GM11168 (cell line): ENCODE data around the gene CMBL.
"Not testable (repeated sequence)": the region's sequence is repeated elsewhere in the genome, so short reads cannot be mapped to it uniquely, and the experiment has no call there.

Experiments
- in situ Hi-C: fragments of 300-500 bp; cut with MboI; formaldehyde crosslinking; loops from one replicate; pipeline ENCODE4 v1.12.0; 2022; ENCODE audit warnings: low sequenced_read_pairs; ENCODE audit not compliant: unreplicated experiment

Gene CMBL

GRCh38 chr5:10265245-10266109 is 42.2 kb downstream of the CMBL start:
- in situ Hi-C loops = no loop called here

GRCh38 chr5:10264604-10265003 is 43.1 kb downstream of the CMBL start:
- in situ Hi-C loops = no loop called here

- in situ Hi-C loops = no loop called here
Measured at GRCh38 chr5:10262995-10263394, 44.7 kb downstream of the CMBL start.

- in situ Hi-C loops = no loop called here
Measured at GRCh38 chr5:10262121-10262774, 45.5 kb downstream of the CMBL start.

GRCh38 chr5:10261065-10261464 is 46.6 kb downstream of the CMBL start:
- in situ Hi-C loops = no loop called here

- in situ Hi-C loops = no loop called here
Measured at GRCh38 chr5:10259899-10260298, 47.8 kb downstream of the CMBL start.

- in situ Hi-C loops = no loop called here
Measured at GRCh38 chr5:10257870-10258269, 49.8 kb downstream of the CMBL start.

GRCh38 chr5:10254686-10255085 is 53.0 kb downstream of the CMBL start:
- in situ Hi-C loops = no loop called here

GRCh38 chr5:10253390-10253789 is 54.3 kb downstream of the CMBL start:
- in situ Hi-C loops = no loop called here

GRCh38 chr5:10251405-10251804 is 56.3 kb downstream of the CMBL start:
- in situ Hi-C loops = no loop called here

GRCh38 chr5:10250806-10251276 is 56.9 kb downstream of the CMBL start:
- in situ Hi-C loops = no loop called here

- in situ Hi-C loops = no loop called here
Measured at GRCh38 chr5:10249948-10250805, 57.5 kb downstream of the CMBL start, which contains the start of gene CCT5. TSS of gene CCT5 (plus strand) at chr5:10250280. CDS start at chr5:10250341, 61 bp downstream.

- in situ Hi-C loops = no loop called here
Measured at GRCh38 chr5:10248378-10249260, 59.1 kb downstream of the CMBL start.

GRCh38 chr5:10247217-10247616 is 60.5 kb downstream of the CMBL start:
- in situ Hi-C loops = not testable (repeated sequence)

GRCh38 chr5:10246761-10247160 is 60.9 kb downstream of the CMBL start:
- in situ Hi-C loops = no loop called here

GRCh38 chr5:10244342-10244944 is 63.3 kb downstream of the CMBL start:
- in situ Hi-C loops = no loop called here

GRCh38 chr5:10243660-10244240 is 64.0 kb downstream of the CMBL start:
- in situ Hi-C loops = no loop called here

GRCh38 chr5:10235350-10235749 is 72.4 kb downstream of the CMBL start:
- in situ Hi-C loops = no loop called here

GRCh38 chr5:10233505-10233904 is 74.2 kb downstream of the CMBL start:
- in situ Hi-C loops = no loop called here
